OCI-LY7 (cell line): Measurements from ENCODE around the gene MERTK. TPM values are rescaled to one million over a fixed set of nuclear protein-coding genes. Genes with fewer than 3 reads are reported as not detected.

ENCODE experiments used
- BruUV-seq: library from RNA; stranded (reverse); fragments of 400-500 nt; replicated peaks from 2 replicates; lab custom pipeline; 2021; lab: Mats Ljungman, UMichigan
- CTCF ChIA-PET: fragments of 300-600 bp; sonication (Branson Sonifier 250); formaldehyde crosslinking; loops from one replicate; lab custom pipeline; 2022; ENCODE audit warnings: antibody characterized with exemption; ENCODE audit not compliant: unreplicated experiment; lab: Charles Lee
- POLR2A ChIA-PET: fragments of 300-600 bp; sonication (Branson Sonifier 250); formaldehyde crosslinking; loops from one replicate; lab custom pipeline; 2022; ENCODE audit warnings: antibody characterized with exemption; lab: Charles Lee
- DNase-seq: peaks from one replicate; pipeline ENCODE4 v3.0.0-alpha.2; 2015; ENCODE audit warnings: low spot score
- H2AFZ ChIP-seq: fragments of 200-600 bp; sonication (generic), shearing (Covaris generic); 2 replicates; pipeline ENCODE4 v1.6.1; 2014; ENCODE audit warnings: mild to moderate bottlenecking, antibody characterized with exemption, low read length, moderate library complexity
- H3K27ac ChIP-seq: fragments of 200-600 bp; sonication (generic); 2 replicates; pipeline ENCODE4 v1.5.1; 2014; ENCODE audit warnings: mixed run types, low read depth, mild to moderate bottlenecking, moderate library complexity, low read length, inconsistent platforms; ENCODE audit not compliant: poor library complexity, severe bottlenecking
- H3K36me3 ChIP-seq: fragments of 200-600 bp; sonication (generic); 2 replicates; pipeline ENCODE4 v1.6.1; 2014; ENCODE audit warnings: mild to moderate bottlenecking, antibody characterized with exemption, low read length, moderate library complexity, mixed read lengths; ENCODE audit not compliant: insufficient read depth
- H3K4me1 ChIP-seq: fragments of 200-600 bp; sonication (generic); 2 replicates; pipeline ENCODE4 v1.5.1; 2014; ENCODE audit warnings: mild to moderate bottlenecking, low read length; ENCODE audit not compliant: insufficient read depth, poor library complexity, severe bottlenecking
- H3K4me2 ChIP-seq: fragments of 200-600 bp; sonication (generic); 2 replicates; pipeline ENCODE4 v1.6.1; 2014; ENCODE audit warnings: mild to moderate bottlenecking, low read length
- H3K4me3 ChIP-seq: fragments of 200-600 bp; sonication (generic); 2 replicates; pipeline ENCODE4 v1.5.1; 2014; ENCODE audit warnings: mild to moderate bottlenecking, low read depth, low read length; ENCODE audit not compliant: poor library complexity, severe bottlenecking
- H3K79me2 ChIP-seq: fragments of 200-600 bp; sonication (generic); 2 replicates; pipeline ENCODE4 v1.6.1; 2016; ENCODE audit warnings: low read depth, mild to moderate bottlenecking, low read length, moderate library complexity, mixed read lengths; ENCODE audit not compliant: insufficient read depth
- H3K9me2 ChIP-seq: fragments of 200-600 bp; sonication (generic); 2 replicates; pipeline ENCODE4 v1.6.1; 2016; ENCODE audit warnings: mild to moderate bottlenecking, low read length, mixed read lengths; ENCODE audit not compliant: insufficient read depth
- H3K9me3 ChIP-seq: fragments of 200-600 bp; sonication (generic); 2 replicates; pipeline ENCODE4 v1.6.1; 2014; ENCODE audit warnings: mild to moderate bottlenecking, mixed run types, low read length, mixed read lengths
- H4K20me1 ChIP-seq: fragments of 200-600 bp; sonication (generic); 2 replicates; pipeline ENCODE4 v1.6.1; 2014; ENCODE audit warnings: mild to moderate bottlenecking, antibody characterized with exemption, low read length, moderate library complexity, mixed read lengths; ENCODE audit not compliant: insufficient read depth
- CTCF ChIP-seq: fragments of 200-600 bp; sonication (generic); conservative IDR thresholded peaks from 2 replicates; pipeline ENCODE4 v1.5.1; 2014; ENCODE audit warnings: mild to moderate bottlenecking, antibody characterized with exemption, low read length, moderate library complexity, mixed read lengths
- EZH2phosphoT487 ChIP-seq: fragments of 200-600 bp; sonication (generic); IDR thresholded peaks from 2 replicates; pipeline ENCODE4 v1.6.1; 2018; ENCODE audit warnings: low read depth, borderline replicate concordance, mild to moderate bottlenecking, mixed run types, antibody characterized with exemption, low read length, moderate library complexity, mixed read lengths
- intact Hi-C: fragments of 100-400 bp; cut with micrococcal nuclease; formaldehyde crosslinking; loops from one replicate; pipeline ENCODE4 v1.10.0; 2022; ENCODE audit not compliant: unreplicated experiment
- total RNA-seq, 2 experiments: library from RNA; depleted of rRNA in 1 of 2; stranded (reverse); fragments of >200 nt in 1 of 2; shearing (Covaris generic) in 1 of 2; gene quantifications; 2 replicates each; pipeline ENCODE4 v1.2.3, GENCODE V29; 2014 to 2022

The MERTK gene
- total RNA-seq, 2 experiments from 2014 or later = 0.38 TPM; not detected in 1

- peaks cover 16% of the 10 kb centered on the region; the same call in 1 of the 2 replicates for H3K79me2 ChIP-seq
- H3K9me3 ChIP-seq = no peaks in the 10 kb centered on the region
- ChIA-PET CTCF (no interaction called here), POLR2A (interaction anchor here (0.6 to 1.1 kb wide), 7 partner anchors 10 to 529 kb away, joined by 3 to 7 read pairs (median 3); partner anchors contain the start of gene ANAPC1)
- peak overlapping the region; percentile 47 for H2AFZ ChIP-seq
- H4K20me1 ChIP-seq = no peaks in the 10 kb centered on the region
- BruUV-seq = no TSS peak
- peak; percentile 93 for DNase-seq
- peak overlapping the region; percentile 54 for H3K27ac ChIP-seq
- H3K4me2 ChIP-seq = peak overlapping the region; percentile 67
- no peaks in the 10 kb centered on the region for H3K9me2 ChIP-seq
- intact Hi-C loops = loop anchor here (2.0 kb wide), 1 partner anchor 531 kb away; the partner anchor contains the start of gene CHCHD5
- 0 out of 2 replicates have a peak, but pooled peaks cover under 1% of the 10 kb centered on the region for H3K36me3 ChIP-seq
- TF ChIP-seq EZH2phosphoT487 (no peak), CTCF (no peak)
- H3K4me1 ChIP-seq = peaks cover 31% of the 10 kb centered on the region
- H3K4me3 ChIP-seq = peak overlapping the region; percentile 76
Observed at GRCh38 chr2:112053917-112054846, 155.8 kb downstream of the MERTK start.

- Histone ChIP-seq H3K4me3 (peak within 1 kb of the TSS; percentile 82), H3K9me3 (no peaks in the 10 kb centered on the region), H3K79me2 (peaks cover 17% of the 10 kb centered on the region; the same call in 1 of the 2 replicates), H3K4me1 (peaks cover 35% of the 10 kb centered on the region), H3K4me2 (peak within 1 kb of the TSS; percentile 90), H3K36me3 (peaks cover 9% of the 10 kb centered on the region), H3K9me2 (no peaks in the 10 kb centered on the region), H3K27ac (peak within 1 kb of the TSS; percentile 77), H2AFZ (peak within 1 kb of the TSS; percentile 73), H4K20me1 (no peaks in the 10 kb centered on the region)
- CTCF ChIA-PET = no interaction called here
- peak; percentile 94 for DNase-seq
- no TSS peak for BruUV-seq
- TF ChIP-seq CTCF (no peak), EZH2phosphoT487 (no peak)
- POLR2A ChIA-PET = interaction anchor here (0.6 to 1.1 kb wide), 6 partner anchors 9 to 528 kb away, joined by 3 to 7 read pairs (median 3); partner anchors contain the start of gene ANAPC1
- intact Hi-C loops = loop anchor here (1.0 to 5.0 kb wide), 4 partner anchors 102 to 530 kb away; partner anchors contain the start of genes CHCHD5 and ZC3H8
Observed at GRCh38 chr2:112054847-112055729, 156.7 kb downstream of the MERTK start, which contains the start of gene TMEM87B. TSS of gene TMEM87B (plus strand) at chr2:112055269. CDS start at chr2:112055592, 323 bp downstream.
